HEK293T (cell line): ENCODE measurements around the gene TMEM19.

Experiments used
- CTCF ChIA-PET: fragments of 350-600 bp; formaldehyde crosslinking; extraction: SDS; loops from one replicate; lab custom pipeline; 2021; ENCODE audit warnings: antibody characterized with exemption, inconsistent platforms; lab: Yijun Ruan, JAX
- POLR2A ChIA-PET: fragments of 350-600 bp; formaldehyde crosslinking; extraction: SDS; loops from one replicate; lab custom pipeline; 2020; ENCODE audit warnings: antibody characterized with exemption, inconsistent platforms; lab: Yijun Ruan, JAX
- DNase-seq: peaks from one replicate; pipeline ENCODE4 v3.0.0; 2012; ENCODE audit warnings: mixed read lengths; ENCODE audit errors: extremely low spot score
- ARNT ChIP-seq: fragments of 450-650 bp; IDR thresholded peaks from 2 replicates; pipeline ENCODE4 v1.6.1; 2017; ENCODE audit warnings: mild to moderate bottlenecking
- BHLHE40 ChIP-seq: fragments of 450-650 bp; IDR thresholded peaks from 2 replicates; pipeline ENCODE4 v1.6.1; 2016; ENCODE audit warnings: mild to moderate bottlenecking, moderate library complexity, borderline replicate concordance
- CTBP1 ChIP-seq: fragments of 450-650 bp; IDR thresholded peaks from 2 replicates; pipeline ENCODE4 v1.6.1; 2016; ENCODE audit warnings: borderline replicate concordance
- ELF4 ChIP-seq: fragments of 450-650 bp; IDR thresholded peaks from 2 replicates; pipeline ENCODE4 v1.6.1; 2017; ENCODE audit warnings: antibody characterized with exemption
- FOXA1 ChIP-seq: fragments of 450-650 bp; IDR thresholded peaks from 2 replicates; pipeline ENCODE4 v1.6.1; 2016; ENCODE audit warnings: mild to moderate bottlenecking
- FOXK2 ChIP-seq: fragments of 450-650 bp; IDR thresholded peaks from 2 replicates; pipeline ENCODE4 v1.6.1; 2016; ENCODE audit warnings: mild to moderate bottlenecking
- FOXM1 ChIP-seq: fragments of 450-650 bp; IDR thresholded peaks from 2 replicates; pipeline ENCODE4 v1.6.1; 2017; ENCODE audit warnings: mild to moderate bottlenecking, borderline replicate concordance
- HDGF ChIP-seq: fragments of 450-650 bp; IDR thresholded peaks from 2 replicates; pipeline ENCODE4 v1.6.1; 2017; ENCODE audit warnings: antibody characterized with exemption, borderline replicate concordance
- L3MBTL2 ChIP-seq: fragments of 450-650 bp; conservative IDR thresholded peaks from 2 replicates; pipeline ENCODE4 v1.6.1; 2016; ENCODE audit warnings: mild to moderate bottlenecking
- LEF1 ChIP-seq: fragments of 450-650 bp; IDR thresholded peaks from 2 replicates; pipeline ENCODE4 v1.6.1; 2017; ENCODE audit warnings: mild to moderate bottlenecking, borderline replicate concordance
- NFRKB ChIP-seq: fragments of 450-650 bp; IDR thresholded peaks from 2 replicates; pipeline ENCODE4 v1.6.1; 2016; ENCODE audit warnings: mild to moderate bottlenecking, moderate library complexity
- PKNOX1 ChIP-seq: fragments of 450-650 bp; IDR thresholded peaks from 2 replicates; pipeline ENCODE4 v1.6.1; 2016
- SP1 ChIP-seq: fragments of 450-650 bp; IDR thresholded peaks from 2 replicates; pipeline ENCODE4 v1.6.1; 2017
- SUZ12 ChIP-seq: fragments of 450-650 bp; IDR thresholded peaks from 2 replicates; pipeline ENCODE4 v1.6.1; 2016; ENCODE audit warnings: mild to moderate bottlenecking
- TARDBP ChIP-seq: fragments of 450-650 bp; IDR thresholded peaks from 2 replicates; pipeline ENCODE4 v1.6.1; 2016
- ZNF384 ChIP-seq: fragments of 450-650 bp; IDR thresholded peaks from 2 replicates; pipeline ENCODE4 v1.6.1; 2016

Gene TMEM19

DNA sequence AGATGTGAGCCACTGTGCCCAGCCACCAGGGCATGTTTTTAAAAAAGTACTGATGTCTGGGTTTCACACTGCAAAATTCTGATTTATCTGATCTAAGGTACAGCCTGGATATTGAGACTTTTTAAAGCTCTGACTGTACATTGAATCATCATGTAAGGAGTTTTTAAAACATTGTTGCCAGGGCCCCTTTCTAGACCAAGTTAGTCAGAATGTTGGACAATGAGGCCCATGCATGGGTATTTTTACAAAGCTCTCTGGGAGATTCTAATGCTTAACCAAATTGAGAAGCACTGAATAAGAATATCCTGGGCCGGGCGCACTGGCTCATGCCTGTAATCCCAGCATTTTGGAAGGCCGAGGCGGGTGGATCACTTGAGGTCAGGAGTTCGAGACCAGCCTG lies 16.7 kb downstream of the TMEM19 start:
- DNase-seq, result no peak
- POLR2A ChIA-PET, result no interaction called here
- CTCF ChIA-PET, result no interaction called here
- TF ChIP-seq FOXA1 (no peak), TARDBP (no peak), BHLHE40 (no peak), SP1 (no peak), HDGF (no peak), FOXK2 (no peak), L3MBTL2 (no peak), NFRKB (no peak), SUZ12 (no peak), FOXM1 (no peak), LEF1 (no peak), ELF4 (no peak), ARNT (no peak), ZNF384 (no peak), PKNOX1 (no peak), CTBP1 (no peak)

GRCh38 chr12:71703206-71703605 lies 17.3 kb downstream of the TMEM19 start:
- POLR2A ChIA-PET, result interaction anchor here (0.6 to 1.3 kb wide), 2 partner anchors 16 to 17 kb away, joined by 3 to 7 read pairs; partner anchors contain the start of gene TMEM19
- no peak for TF ChIP-seq ELF4
- TF ChIP-seq FOXA1, result no peak
- no peak for TF ChIP-seq FOXK2
- no peak for TF ChIP-seq PKNOX1
- no peak for TF ChIP-seq HDGF
- TF ChIP-seq LEF1, result no peak
- no peak for TF ChIP-seq L3MBTL2
- TF ChIP-seq SP1, result no peak
- TF ChIP-seq NFRKB, result no peak
- no peak for TF ChIP-seq BHLHE40
- TF ChIP-seq TARDBP, result no peak
- CTCF ChIA-PET, result interaction anchor here (0.7 kb wide), 1 partner anchor 44 kb away, joined by 6 read pairs; no protein-coding TSS in a partner anchor
- DNase-seq, result no peak

- ChIA-PET POLR2A (no interaction called here), CTCF (interaction anchor here (0.7 kb wide), 1 partner anchor 305 kb away, joined by 3 read pairs; no protein-coding TSS in a partner anchor)
- no peak for DNase-seq
- TF ChIP-seq FOXM1 (no peak), FOXK2 (no peak), FOXA1 (no peak), NFRKB (no peak), ELF4 (no peak), SP1 (no peak), PKNOX1 (no peak), HDGF (no peak), ARNT (no peak), ZNF384 (no peak), LEF1 (no peak), SUZ12 (no peak), TARDBP (no peak)
These were observed 19.0 kb downstream of the TMEM19 start for GRCh38 chr12:71704920-71705319.

- POLR2A ChIA-PET, result interaction anchor here (1.3 kb wide), 1 partner anchor 23 kb away, joined by 3 read pairs; the partner anchor contains the start of gene TMEM19
- no peak for TF ChIP-seq FOXA1
These were observed 22.8 kb downstream of the TMEM19 start for GRCh38 chr12:71708658-71709057.

GRCh38 chr12:71710276-71711125 lies 24.6 kb downstream of the TMEM19 start:
- no peak for TF ChIP-seq HDGF
- TF ChIP-seq NFRKB, result no peak
- no peak for TF ChIP-seq FOXM1
- TF ChIP-seq FOXA1, result no peak
- POLR2A ChIA-PET, result no interaction called here
- no peak for DNase-seq
- CTCF ChIA-PET, result no interaction called here

More at GRCh38 chr12:71708658-71709057, 22.8 kb downstream of the TMEM19 start:
- CTCF ChIA-PET, result no interaction called here
- DNase-seq, result no peak

GRCh38 chr12:71718611-71719010 lies 32.7 kb downstream of the TMEM19 start:
- DNase-seq, result no peak
- ChIA-PET POLR2A (no interaction called here), CTCF (no interaction called here)
- TF ChIP-seq NFRKB, result no peak
- TF ChIP-seq SUZ12, result no peak
- TF ChIP-seq L3MBTL2, result no peak
- no peak for TF ChIP-seq ELF4
- no peak for TF ChIP-seq CTBP1
- TF ChIP-seq ZNF384, result no peak
- TF ChIP-seq BHLHE40, result no peak
- no peak for TF ChIP-seq PKNOX1
- TF ChIP-seq LEF1, result no peak
- TF ChIP-seq HDGF, result no peak
